ENCODE results near the gene TMED8.
A peak's percentile ranks its signal among the peaks of the same experiment; 100 is the strongest.
"Not testable (repeated sequence)": the region's sequence is repeated elsewhere in the genome, so short reads cannot be mapped to it uniquely, and the experiment has no call there.

Gene TMED8

GRCh38 chr14:77372304-77372841, 4.5 kb downstream of the TMED8 start:
- no peak for DNase-seq (ENCODE audit: low read depth, low spot score)

GRCh38 chr14:77369285-77369684, 7.6 kb downstream of the TMED8 start:
- no peak overlapping the region for H3K4me3 ChIP-seq (ENCODE audit: low read length)
- DNase-seq (ENCODE audit: low read depth, low spot score): peak; percentile 65

More at GRCh38 chr14:77372304-77372841, 4.5 kb downstream of the TMED8 start:
- H3K4me3 ChIP-seq (ENCODE audit: low read length): no peak overlapping the region

- H3K4me3 ChIP-seq (ENCODE audit: low read length): no peak overlapping the region
- no peak for DNase-seq (ENCODE audit: low read depth, low spot score)
These were observed 12.7 kb downstream of the TMED8 start for GRCh38 chr14:77364146-77364545.

- no peak for DNase-seq (ENCODE audit: low read depth, low spot score)
- H3K4me3 ChIP-seq (ENCODE audit: low read length): no peak overlapping the region
These were observed 17.3 kb downstream of the TMED8 start for GRCh38 chr14:77359626-77360025.

- no peak for DNase-seq (ENCODE audit: low read depth, low spot score)
- H3K4me3 ChIP-seq (ENCODE audit: low read length): no peak overlapping the region
These were observed 20.0 kb downstream of the TMED8 start for GRCh38 chr14:77356899-77357298.

GRCh38 chr14:77355811-77356210, 21.1 kb downstream of the TMED8 start:
- DNase-seq (ENCODE audit: low read depth, low spot score): no peak
- no peak overlapping the region for H3K4me3 ChIP-seq (ENCODE audit: low read length)

- DNase-seq (ENCODE audit: low read depth, low spot score): no peak
- no peak overlapping the region for H3K4me3 ChIP-seq (ENCODE audit: low read length)
These were observed 23.3 kb downstream of the TMED8 start for GRCh38 chr14:77353469-77354141.

- DNase-seq (ENCODE audit: low read depth, low spot score): no peak
These were observed 29.1 kb downstream of the TMED8 start for GRCh38 chr14:77347751-77348150.

GRCh38 chr14:77346495-77346894, 30.4 kb downstream of the TMED8 start:
- no peak overlapping the region for H3K4me3 ChIP-seq (ENCODE audit: low read length)
- DNase-seq (ENCODE audit: low read depth, low spot score): no peak

More at GRCh38 chr14:77347751-77348150, 29.1 kb downstream of the TMED8 start:
- no peak overlapping the region for H3K4me3 ChIP-seq (ENCODE audit: low read length)

- H3K4me3 ChIP-seq (ENCODE audit: low read length): no peak overlapping the region
- no peak for DNase-seq (ENCODE audit: low read depth, low spot score)
These were observed 32.4 kb downstream of the TMED8 start for GRCh38 chr14:77344377-77344996.

- no peak overlapping the region for H3K4me3 ChIP-seq (ENCODE audit: low read length)
- DNase-seq (ENCODE audit: low read depth, low spot score): no peak
These were observed 33.2 kb downstream of the TMED8 start for GRCh38 chr14:77343662-77344061.

- no peak for DNase-seq (ENCODE audit: low read depth, low spot score)
These were observed 34.0 kb downstream of the TMED8 start for GRCh38 chr14:77342726-77343397.

GRCh38 chr14:77340389-77340788, 36.5 kb downstream of the TMED8 start:
- H3K4me3 ChIP-seq (ENCODE audit: low read length): no peak overlapping the region
- no peak for DNase-seq (ENCODE audit: low read depth, low spot score)

More at GRCh38 chr14:77342726-77343397, 34.0 kb downstream of the TMED8 start:
- H3K4me3 ChIP-seq (ENCODE audit: low read length): no peak overlapping the region

GRCh38 chr14:77339407-77339806, 37.5 kb downstream of the TMED8 start:
- DNase-seq (ENCODE audit: low read depth, low spot score): no peak
- H3K4me3 ChIP-seq (ENCODE audit: low read length): no peak overlapping the region

GRCh38 chr14:77338302-77338701, 38.6 kb downstream of the TMED8 start:
- H3K4me3 ChIP-seq (ENCODE audit: low read length): no peak overlapping the region
- no peak for DNase-seq (ENCODE audit: low read depth, low spot score)

- DNase-seq (ENCODE audit: low read depth, low spot score): no peak
- no peak overlapping the region for H3K4me3 ChIP-seq (ENCODE audit: low read length)
These were observed 39.0 kb downstream of the TMED8 start for GRCh38 chr14:77337880-77338279.

GRCh38 chr14:77337255-77337654, 39.6 kb downstream of the TMED8 start:
- DNase-seq (ENCODE audit: low read depth, low spot score); H3K4me3 ChIP-seq (ENCODE audit: low read length): not testable (repeated sequence)

GRCh38 chr14:77335576-77335975, 41.3 kb downstream of the TMED8 start:
- H3K4me3 ChIP-seq (ENCODE audit: low read length): no peak overlapping the region
- no peak for DNase-seq (ENCODE audit: low read depth, low spot score)

- no peak for DNase-seq (ENCODE audit: low read depth, low spot score)
- no peak overlapping the region for H3K4me3 ChIP-seq (ENCODE audit: low read length)
These were observed 47.0 kb downstream of the TMED8 start for GRCh38 chr14:77329872-77330271.

- no peak overlapping the region for H3K4me3 ChIP-seq (ENCODE audit: low read length)
- no peak for DNase-seq (ENCODE audit: low read depth, low spot score)
These were observed 49.8 kb downstream of the TMED8 start for GRCh38 chr14:77327111-77327510.

All from Jurkat, Clone E6-1 (cell line).